Measurements from ENCODE around the gene CCL28. TPM values are rescaled to one million over a fixed set of nuclear protein-coding genes. Genes with fewer than 3 reads are reported as not detected.
"Not testable (repeated sequence)": the region's sequence is repeated elsewhere in the genome, so short reads cannot be mapped to it uniquely, and the experiment has no call there.

Gene CCL28
- total RNA-seq = 11.1 and 12.7 TPM in 2 replicates

DNA sequence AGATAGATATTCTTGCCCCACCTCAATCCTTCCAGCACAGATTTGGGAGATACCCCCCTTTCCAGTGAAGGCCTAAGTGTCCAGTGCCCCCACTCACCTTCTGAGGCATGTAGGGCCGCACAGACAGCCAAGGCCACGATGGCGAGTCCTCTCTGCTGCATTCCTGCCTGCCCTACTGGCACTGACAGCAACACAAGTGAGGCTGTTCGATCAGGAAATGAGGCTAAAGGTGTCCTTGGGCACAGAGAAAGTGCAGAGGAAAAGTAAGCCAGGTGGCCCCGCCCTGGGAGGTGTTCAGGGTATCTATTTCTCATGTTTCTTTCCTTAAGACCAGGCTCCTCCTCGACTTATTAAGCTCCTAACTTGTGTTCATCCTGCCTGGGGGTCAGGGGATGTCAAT is at the start of gene CCL28:
TSS of gene CCL28 (minus strand) at position 236 of the 400 bp plus-strand sequence. CDS start at position 161, 75 bp downstream.
- intact Hi-C loops (cut with micrococcal nuclease) = no loop called here

DNA sequence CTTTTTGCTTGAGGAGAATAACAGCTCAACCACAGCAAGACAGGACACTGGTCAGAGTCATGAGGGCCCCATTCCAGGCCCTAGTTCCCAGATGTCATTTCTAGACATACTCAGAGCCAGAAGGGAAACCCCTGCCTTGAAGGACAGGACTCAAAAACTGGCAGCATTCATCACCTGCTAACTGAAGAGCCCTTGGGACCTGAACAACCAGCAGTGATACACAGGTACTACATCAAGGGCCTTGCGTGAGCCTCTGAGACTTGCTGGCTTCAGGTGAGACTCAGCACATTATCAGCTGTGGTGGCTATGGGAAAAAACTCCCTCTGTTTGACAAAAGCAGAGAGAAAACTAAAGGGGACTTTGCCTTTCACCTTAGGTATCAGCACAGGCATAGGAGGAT is 48.9 kb upstream of the CCL28 start:
- intact Hi-C loops (cut with micrococcal nuclease) = no loop called here

DNA sequence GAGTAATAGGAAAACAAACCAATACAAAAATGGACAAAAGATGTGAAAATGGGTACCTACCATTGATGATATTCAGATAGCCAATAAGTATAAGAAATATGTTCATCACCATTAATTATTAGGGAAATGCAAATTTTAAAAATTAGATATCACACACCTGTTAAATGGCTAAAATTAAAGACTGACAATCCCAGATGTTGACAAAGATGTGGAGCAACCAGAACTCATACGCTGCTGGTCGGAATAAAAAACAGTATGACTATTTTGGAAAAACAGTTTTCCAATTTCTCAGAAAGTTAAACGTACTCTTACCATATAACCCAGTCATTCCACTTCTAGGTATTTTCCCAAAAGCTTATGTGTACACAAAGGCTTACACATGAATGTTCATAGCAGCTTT is 44.4 kb upstream of the CCL28 start:
- intact Hi-C loops (cut with micrococcal nuclease) = no loop called here

DNA sequence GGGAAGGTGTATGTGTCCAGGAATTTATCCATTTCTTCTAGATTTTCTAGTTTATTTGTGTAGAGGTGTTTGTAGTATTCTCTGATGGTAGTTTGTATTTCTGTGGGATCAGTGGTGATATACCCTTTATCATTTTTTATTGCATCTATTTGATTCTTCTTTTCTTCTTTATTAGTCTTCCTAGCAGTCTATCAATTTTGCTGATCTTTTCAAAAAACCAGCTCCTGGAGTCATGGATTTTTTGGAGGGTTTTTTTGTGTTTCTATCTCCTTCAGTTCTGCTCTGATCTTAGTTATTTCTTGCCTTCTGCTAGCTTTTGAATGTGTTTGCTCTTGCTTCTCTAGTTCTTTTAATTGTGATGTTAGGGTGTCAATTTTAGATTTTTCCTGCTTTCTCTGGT is 29.4 kb upstream of the CCL28 start:
- intact Hi-C loops (cut with micrococcal nuclease) = not testable (repeated sequence)

GRCh38 chr5:43437062-43437660 is 25.0 kb upstream of the CCL28 start:
- intact Hi-C loops (cut with micrococcal nuclease) = no loop called here

- intact Hi-C loops (cut with micrococcal nuclease) = no loop called here
Measured at GRCh38 chr5:43433382-43433781, 21.2 kb upstream of the CCL28 start.

DNA sequence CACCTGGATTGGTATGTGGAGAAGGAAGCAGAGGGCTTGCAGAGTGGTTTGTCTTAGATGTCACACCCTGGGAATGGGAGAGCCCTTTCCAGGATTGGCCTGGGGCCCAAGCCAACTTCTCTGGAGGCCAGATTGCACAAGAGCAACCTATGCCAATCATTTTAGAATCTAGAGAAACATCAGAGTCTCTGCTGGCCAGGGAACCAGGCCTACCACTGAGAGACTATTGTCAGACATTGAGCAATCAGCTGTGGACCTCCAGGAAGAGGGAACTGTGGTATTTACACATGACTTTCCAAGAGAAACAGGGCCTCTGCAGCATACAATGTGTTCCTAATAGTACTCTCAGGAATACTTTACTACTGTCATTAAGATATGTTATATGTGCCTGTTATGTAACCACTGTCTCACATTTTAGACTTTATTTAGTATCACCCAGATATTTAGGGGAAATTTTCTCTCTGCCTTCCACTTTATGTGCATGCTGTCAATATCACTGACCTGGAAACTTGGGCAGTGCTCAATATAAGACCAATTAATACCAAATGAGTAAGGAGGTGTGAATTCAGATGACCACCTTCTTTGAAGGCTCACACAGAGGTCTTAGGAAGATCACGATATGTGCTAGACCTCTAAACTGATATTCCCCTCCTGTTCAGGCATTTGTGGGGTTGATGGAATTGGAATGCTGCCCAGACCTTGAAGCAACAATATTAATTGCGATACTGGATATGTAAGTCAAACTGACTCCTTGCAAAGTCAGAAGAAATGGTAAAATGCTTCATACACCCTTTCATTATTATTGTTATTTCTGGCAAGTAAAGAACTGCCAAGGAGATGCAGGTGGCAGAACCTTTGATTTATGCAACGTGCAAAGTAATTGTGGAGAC is 20.5 kb upstream of the CCL28 start:
- intact Hi-C loops (cut with micrococcal nuclease) = no loop called here

GRCh38 chr5:43429706-43430105 is 17.5 kb upstream of the CCL28 start:
- intact Hi-C loops (cut with micrococcal nuclease) = no loop called here

- intact Hi-C loops (cut with micrococcal nuclease) = no loop called here
Measured at GRCh38 chr5:43429016-43429415, 16.8 kb upstream of the CCL28 start.

DNA sequence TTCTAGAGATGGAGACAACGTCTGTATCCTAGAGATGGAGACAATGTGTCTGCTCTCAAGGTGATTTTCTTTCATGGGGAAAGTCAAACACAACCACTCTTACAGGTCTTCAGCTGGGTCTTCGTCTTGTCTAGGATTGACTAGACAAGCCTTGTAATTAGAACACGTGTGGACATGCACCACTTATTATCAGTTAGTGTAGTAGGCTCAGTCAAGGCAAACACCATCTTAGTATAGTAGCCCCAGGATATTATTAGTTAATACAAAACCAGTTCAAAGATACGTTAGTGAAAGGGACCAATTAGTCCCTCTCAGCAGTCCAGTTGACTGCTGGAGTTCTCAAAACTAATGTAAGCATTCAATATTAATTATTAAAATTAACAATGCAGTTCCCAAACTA is 15.1 kb upstream of the CCL28 start:
- intact Hi-C loops (cut with micrococcal nuclease) = no loop called here

GRCh38 chr5:43425983-43426382 is 13.8 kb upstream of the CCL28 start:
- intact Hi-C loops (cut with micrococcal nuclease) = no loop called here

DNA sequence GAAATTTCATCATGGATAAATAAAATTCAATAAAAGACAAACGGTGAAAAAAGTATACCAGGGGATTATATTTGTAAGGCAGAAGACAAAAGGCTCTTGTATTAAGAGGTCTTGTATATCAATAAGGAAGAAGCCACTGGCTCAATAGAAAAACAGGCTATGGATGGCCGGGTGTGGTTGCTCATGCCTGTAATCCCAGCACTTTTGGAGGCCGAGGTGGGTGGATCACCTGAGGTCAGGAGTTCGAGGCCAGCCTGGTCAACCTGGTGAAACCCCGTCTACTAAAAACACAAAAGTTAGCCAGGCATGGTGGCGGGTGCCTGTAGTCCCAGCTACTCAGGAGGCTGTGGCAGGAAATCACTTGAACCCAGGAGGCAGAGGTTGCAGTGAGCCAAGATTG is 10.9 kb upstream of the CCL28 start:
- intact Hi-C loops (cut with micrococcal nuclease) = not testable (repeated sequence)

DNA sequence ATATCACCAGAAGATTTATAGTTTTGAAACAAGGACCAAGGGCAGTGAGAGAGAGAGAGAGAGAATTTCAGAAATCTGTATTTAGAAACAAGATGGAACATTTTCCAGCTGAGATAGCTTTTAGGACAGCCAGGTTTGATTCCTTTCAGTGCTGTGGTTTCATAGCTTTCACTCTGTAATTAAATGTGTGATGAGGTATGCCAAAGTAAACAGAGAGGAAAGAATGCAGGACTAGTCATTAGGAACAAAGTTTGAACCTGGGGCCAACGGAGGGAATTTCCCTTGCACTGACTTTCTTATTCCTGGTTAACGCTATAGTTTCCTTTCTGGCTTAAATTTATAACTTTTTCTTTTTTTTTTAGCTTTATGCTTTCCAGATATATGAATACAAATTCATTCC is 10.0 kb upstream of the CCL28 start:
- intact Hi-C loops (cut with micrococcal nuclease) = no loop called here

- intact Hi-C loops (cut with micrococcal nuclease) = no loop called here
Measured at GRCh38 chr5:43421450-43422133, 9.4 kb upstream of the CCL28 start.

GRCh38 chr5:43420241-43420640 is 8.1 kb upstream of the CCL28 start:
- intact Hi-C loops (cut with micrococcal nuclease) = no loop called here

GRCh38 chr5:43418561-43418960 is 6.4 kb upstream of the CCL28 start:
- intact Hi-C loops (cut with micrococcal nuclease) = no loop called here

DNA sequence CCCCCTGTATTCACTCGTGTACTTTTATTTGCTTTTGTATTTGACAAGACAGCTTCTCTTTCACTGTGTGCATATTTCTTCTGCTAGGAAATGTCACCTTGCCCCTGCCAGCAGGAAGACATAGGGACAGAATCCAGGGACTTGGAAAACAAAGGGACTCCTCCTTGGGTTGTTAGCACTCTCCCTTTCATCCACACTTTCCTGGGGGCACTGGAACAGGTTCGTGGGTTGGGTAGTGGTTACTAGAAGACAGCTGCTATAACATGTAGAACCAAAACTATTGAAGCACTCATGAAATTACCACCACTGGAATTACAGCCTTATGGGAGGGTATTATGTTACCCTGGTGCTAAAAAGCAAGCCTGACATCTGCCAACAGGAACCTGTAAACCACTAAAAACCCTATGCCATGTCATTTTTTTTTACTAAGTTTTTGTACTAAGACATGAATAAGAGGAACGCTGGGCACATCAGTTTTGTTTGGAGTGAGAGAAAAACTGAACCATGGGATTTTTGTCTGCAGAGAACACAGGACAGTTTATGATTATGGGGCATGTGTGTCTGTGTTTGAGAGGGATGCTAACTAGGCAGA is 4.7 kb upstream of the CCL28 start:
- intact Hi-C loops (cut with micrococcal nuclease) = no loop called here

GRCh38 chr5:43415935-43416802 is 4.0 kb upstream of the CCL28 start:
- intact Hi-C loops (cut with micrococcal nuclease) = no loop called here

- intact Hi-C loops (cut with micrococcal nuclease) = no loop called here
Measured at GRCh38 chr5:43413966-43414365, 1.8 kb upstream of the CCL28 start.

- intact Hi-C loops (cut with micrococcal nuclease) = no loop called here
Measured at GRCh38 chr5:43412644-43413043, 453 bp upstream of the CCL28 start.

GRCh38 chr5:43411495-43411894 is 696 bp downstream of the CCL28 start:
- intact Hi-C loops (cut with micrococcal nuclease) = no loop called here

Measured in T-helper 1 cell treated with Interleukin-12 subunit alpha and Interleukin-12 subunit beta and Interleukin-4 antibody, amounts not matched to agents 30 ng/mL and 1 ng/mL, for 36 hours (primary cell).